PC-9 (cell line): ENCODE results near the gene LRMDA. TPM values are rescaled to one million over a fixed set of nuclear protein-coding genes. Genes with fewer than 3 reads are reported as not detected.

ENCODE experiments used
- BruUV-seq: library from RNA; stranded (reverse); fragments of 400-500 nt; replicated peaks from 2 replicates; lab custom pipeline; 2021; lab: Mats Ljungman, UMichigan
- CTCF ChIA-PET: fragments of 300-600 bp; sonication (Branson Sonifier 250); formaldehyde crosslinking; loops from one replicate; lab custom pipeline; 2022; ENCODE audit warnings: antibody characterized with exemption; lab: Charles Lee
- POLR2A ChIA-PET: fragments of 300-600 bp; sonication (Branson Sonifier 250); formaldehyde crosslinking; loops from one replicate; lab custom pipeline; 2022; ENCODE audit warnings: antibody characterized with exemption; ENCODE audit not compliant: unreplicated experiment; lab: Charles Lee
- DNase-seq, 2 experiments: peaks; one replicate each; pipeline versions ENCODE4 v3.0.0 to v3.0.0-alpha.2; 2015 to 2022; ENCODE audit warnings: mixed read lengths in 1 of 2
- H2AFZ ChIP-seq: fragments of 200-600 bp; sonication (generic); 2 replicates; pipeline ENCODE4 v1.8.1; 2017; ENCODE audit warnings: antibody characterized with exemption
- H3F3A ChIP-seq: fragments of 200-600 bp; sonication (generic); 2 replicates; pipeline ENCODE4 v1.8.1; 2017; ENCODE audit warnings: antibody characterized with exemption, mild to moderate bottlenecking, low read depth; ENCODE audit not compliant: insufficient read depth
- H3K27ac ChIP-seq: fragments of 200-600 bp; sonication (generic); 2 replicates; pipeline ENCODE4 v1.6.1; 2016; ENCODE audit warnings: mixed run types
- H3K27me3 ChIP-seq: fragments of 200-600 bp; sonication (generic); 2 replicates; pipeline ENCODE4 v1.6.1; 2016; ENCODE audit warnings: low read depth, mixed run types; ENCODE audit not compliant: insufficient read depth
- H3K36me3 ChIP-seq: fragments of 200-600 bp; sonication (generic); 2 replicates; pipeline ENCODE4 v1.6.1; 2016; ENCODE audit warnings: low read depth, mixed run types
- H3K4me1 ChIP-seq: fragments of 200-600 bp; sonication (generic); replicated peaks from 2 replicates; pipeline ENCODE4 v1.6.1; 2016; ENCODE audit warnings: mixed run types; ENCODE audit not compliant: insufficient read depth
- H3K4me2 ChIP-seq: fragments of 200-600 bp; sonication (generic); 2 replicates; pipeline ENCODE4 v1.6.1; 2017; ENCODE audit warnings: mixed run types
- H3K4me3 ChIP-seq: fragments of 200-600 bp; sonication (generic); 2 replicates; pipeline ENCODE4 v1.6.1; 2016; ENCODE audit warnings: mixed run types
- H3K79me2 ChIP-seq: fragments of 200-600 bp; sonication (generic); 2 replicates; pipeline ENCODE4 v1.6.1; 2017; ENCODE audit warnings: low read depth, mixed run types
- H3K9me2 ChIP-seq: fragments of 200-600 bp; sonication (generic); 2 replicates; pipeline ENCODE4 v1.8.1; 2017; ENCODE audit warnings: mild to moderate bottlenecking; ENCODE audit not compliant: insufficient read depth
- H3K9me3 ChIP-seq: fragments of 200-600 bp; sonication (generic); 2 replicates; pipeline ENCODE4 v1.8.1; 2016; ENCODE audit warnings: low read depth; ENCODE audit not compliant: insufficient read depth
- H4K20me1 ChIP-seq: fragments of 200-600 bp; sonication (generic); 2 replicates; pipeline ENCODE4 v1.8.1; 2017; ENCODE audit not compliant: insufficient read depth
- CTCF ChIP-seq: fragments of 200-600 bp; sonication (generic); conservative IDR thresholded peaks from 2 replicates; pipeline ENCODE4 v1.6.1; 2017; ENCODE audit warnings: mixed run types, antibody characterized with exemption, mild to moderate bottlenecking, moderate library complexity
- EZH2 ChIP-seq: fragments of 200-600 bp; sonication (generic); IDR thresholded peaks from 2 replicates; pipeline ENCODE4 v1.8.0; 2017; ENCODE audit warnings: antibody characterized with exemption, low read depth
- intact Hi-C: fragments of 100-400 bp; cut with micrococcal nuclease; formaldehyde crosslinking; loops from one replicate; pipeline ENCODE4 v1.10.0; 2022; ENCODE audit not compliant: unreplicated experiment
- total RNA-seq: library from RNA; stranded (reverse); gene quantifications from 2 replicates; pipeline ENCODE4 v1.2.3, GENCODE V29; 2021

LRMDA gene
- total RNA-seq, 1 experiment from 2014 or later = not detected

- H3K36me3 ChIP-seq = peaks cover 7% of the 10 kb centered on the region; the same call in 1 of the 2 replicates
- intact Hi-C loops = loop anchor here (2.0 kb wide), 4 partner anchors 99 to 205 kb away; no protein-coding TSS in a partner anchor
- CTCF ChIA-PET = no interaction called here
Measured at GRCh38 chr10:75394221-75394620, 37.2 kb upstream of the LRMDA start.

GRCh38 chr10:75395066-75395931, 36.1 kb upstream of the LRMDA start:
- Histone ChIP-seq H3K79me2 (peaks cover 61% of the 10 kb centered on the region), H2AFZ (peak overlapping the region; percentile 84), H3F3A (peaks cover 8% of the 10 kb centered on the region; the same call in 1 of the 2 replicates), H3K27ac (peak overlapping the region; percentile 90), H3K4me1 (peaks cover 14% of the 10 kb centered on the region), H3K27me3 (no peaks in the 10 kb centered on the region), H3K9me2 (no peaks in the 10 kb centered on the region), H4K20me1 (peaks cover 3% of the 10 kb centered on the region), H3K9me3 (no peaks in the 10 kb centered on the region), H3K4me3 (peak overlapping the region; percentile 84), H3K4me2 (peak overlapping the region; percentile 88), H3K36me3 (peaks cover 7% of the 10 kb centered on the region; the same call in 1 of the 2 replicates)
- peak; percentile 58 to 60 for DNase-seq
- intact Hi-C loops = loop anchor here (2.0 kb wide), 4 partner anchors 100 to 206 kb away; no protein-coding TSS in a partner anchor
- ChIA-PET CTCF (interaction anchor here (0.6 kb wide), 2 partner anchors 24 to 165 kb away, joined by 3 to 6 read pairs; no protein-coding TSS in a partner anchor), POLR2A (no interaction called here)
- no peak for TF ChIP-seq EZH2
- TF ChIP-seq CTCF = peak; percentile 90
- BruUV-seq = no TSS peak

More at GRCh38 chr10:75394221-75394620, 37.2 kb upstream of the LRMDA start:
- DNase-seq = no peak
- Histone ChIP-seq H3K9me2 (no peaks in the 10 kb centered on the region), H3K4me2 (peak overlapping the region; percentile 88), H3K27ac (peak overlapping the region; percentile 90; the same call in 1 of the 2 replicates), H3F3A (peaks cover 8% of the 10 kb centered on the region; the same call in 1 of the 2 replicates), H3K4me3 (no peak overlapping the region; the same call in 1 of the 2 replicates), H3K27me3 (no peaks in the 10 kb centered on the region), H3K79me2 (peaks cover 50% of the 10 kb centered on the region), H3K4me1 (peaks cover 14% of the 10 kb centered on the region), H4K20me1 (no peaks in the 10 kb centered on the region; the same call in 1 of the 2 replicates), H3K9me3 (no peaks in the 10 kb centered on the region), H2AFZ (no peak overlapping the region)
- no peak for TF ChIP-seq EZH2
- POLR2A ChIA-PET = no interaction called here
- BruUV-seq = no TSS peak

- Histone ChIP-seq H3K27me3 (no peaks in the 10 kb centered on the region), H3K4me2 (peak overlapping the region; percentile 88), H3K9me3 (no peaks in the 10 kb centered on the region), H3K4me1 (peaks cover 14% of the 10 kb centered on the region), H3K4me3 (peak overlapping the region; percentile 84), H3F3A (peaks cover 8% of the 10 kb centered on the region; the same call in 1 of the 2 replicates), H3K9me2 (no peaks in the 10 kb centered on the region), H2AFZ (peak overlapping the region; percentile 84), H4K20me1 (peaks cover 5% of the 10 kb centered on the region), H3K36me3 (peaks cover 7% of the 10 kb centered on the region; the same call in 1 of the 2 replicates), H3K79me2 (peaks cover 69% of the 10 kb centered on the region), H3K27ac (peak overlapping the region; percentile 90)
- TF ChIP-seq EZH2 = no peak
- TF ChIP-seq CTCF = no peak
- ChIA-PET POLR2A (no interaction called here), CTCF (interaction anchor here (0.6 kb wide), 2 partner anchors 25 to 166 kb away, joined by 3 to 6 read pairs; no protein-coding TSS in a partner anchor)
- intact Hi-C loops = loop anchor here (2.0 kb wide), 4 partner anchors 101 to 207 kb away; no protein-coding TSS in a partner anchor
- peak; percentile 21 to 43 for DNase-seq
- no TSS peak for BruUV-seq
Measured at GRCh38 chr10:75395932-75396630, 35.3 kb upstream of the LRMDA start.
